Tongue (tissue), 2 donors: ENCODE measurements around the gene OPN1SW. TPM values are rescaled to one million over a fixed set of nuclear protein-coding genes. Genes with fewer than 3 reads are reported as not detected.

Source experiments
- DNase-seq: peaks from one replicate; pipeline ENCODE4 v3.0.0-alpha.2; 2015
- total RNA-seq: library from RNA; depleted of rRNA; stranded (reverse); fragments of >200 nt; gene quantifications from one replicate; pipeline ENCODE4 v1.2.3, GENCODE V29; 2014

The OPN1SW gene
- total RNA-seq, 1 donor from 2014 or later = not detected

DNA sequence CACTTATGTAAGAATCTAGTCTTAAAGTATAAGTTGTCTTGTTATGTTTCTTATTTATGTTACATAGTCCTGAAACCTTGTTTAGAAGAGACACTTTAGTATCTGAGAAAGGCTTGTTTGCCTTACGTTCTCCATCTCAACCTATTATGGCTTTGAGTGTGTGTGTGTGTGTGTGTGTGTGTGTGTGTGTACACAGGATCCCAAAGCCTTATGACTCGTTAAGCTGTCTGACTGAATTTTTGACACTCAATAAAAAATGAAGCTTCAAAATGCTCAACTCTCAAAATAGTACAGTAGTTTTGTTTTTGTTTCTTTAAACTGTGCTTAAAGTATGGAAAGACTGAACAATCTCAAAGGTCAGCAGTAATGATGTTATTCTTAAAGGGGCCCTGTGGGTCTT is 18.4 kb downstream of the OPN1SW start:
- DNase-seq = no peak

DNA sequence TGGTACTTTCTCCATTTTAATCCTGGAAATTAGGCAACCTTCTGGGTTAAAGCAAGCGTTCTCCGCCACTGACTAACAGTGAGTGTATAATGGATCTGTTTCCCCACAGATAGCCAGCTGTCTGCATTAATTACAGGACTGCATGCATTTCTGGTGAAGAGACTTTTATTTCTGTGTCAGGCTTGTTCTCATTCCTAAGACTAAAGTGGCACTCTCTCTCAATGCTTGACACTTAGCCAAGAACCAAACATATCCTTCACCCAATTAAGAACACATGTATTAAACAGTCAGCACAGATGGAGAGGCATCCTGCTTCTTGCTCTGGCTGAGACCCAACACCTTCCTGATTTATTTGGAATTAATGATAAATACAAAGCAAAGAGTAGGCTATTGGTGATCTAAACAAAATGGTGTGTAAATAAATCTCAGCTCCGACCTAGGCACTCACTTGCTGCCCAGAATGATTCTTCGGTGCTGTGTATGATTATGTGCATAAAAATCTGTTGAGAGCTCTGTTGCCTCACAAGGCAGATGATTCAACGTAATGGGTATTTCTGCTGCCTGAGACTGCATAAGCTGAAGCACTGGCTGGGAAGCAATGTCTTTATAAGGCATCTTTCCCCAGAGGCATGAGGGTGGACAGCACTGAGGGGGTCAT is 19.6 kb downstream of the OPN1SW start:
- peak; percentile 87 for DNase-seq

DNA sequence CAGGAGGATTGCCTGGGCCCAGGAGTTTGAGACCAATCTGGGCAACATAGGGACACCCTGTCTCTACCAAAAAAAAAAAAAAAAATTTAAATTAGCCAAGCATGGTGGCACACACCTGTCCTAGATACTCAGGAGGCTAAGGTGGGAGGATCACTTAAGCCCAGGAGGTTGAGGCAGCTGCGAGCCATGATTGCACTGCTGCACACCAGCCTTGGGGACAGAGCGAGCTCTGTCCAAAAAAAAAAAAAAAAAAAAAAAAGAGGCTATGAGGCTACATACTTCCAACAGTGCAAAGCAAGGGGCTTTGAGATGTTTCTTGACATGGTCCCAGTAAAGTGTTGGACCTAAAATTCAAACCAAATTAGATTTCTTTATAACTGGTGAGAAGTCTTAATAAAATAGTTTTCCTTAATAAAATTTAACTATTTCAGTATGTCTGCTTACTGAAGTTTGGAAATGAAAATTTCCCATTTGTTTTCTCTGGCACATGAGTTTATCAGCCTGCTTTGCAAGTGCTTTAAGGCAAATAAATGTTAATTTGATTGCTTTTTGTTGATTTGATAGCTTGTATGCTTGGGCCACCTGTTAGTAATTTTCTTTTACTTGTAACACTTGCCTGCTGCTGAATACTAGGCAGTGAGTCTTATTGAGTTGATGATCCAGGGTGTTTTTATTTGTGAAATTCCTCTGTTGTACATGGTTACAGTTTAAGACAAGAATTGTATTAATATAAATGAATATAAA is 20.3 kb downstream of the OPN1SW start:
- peak; percentile 47 for DNase-seq

DNA sequence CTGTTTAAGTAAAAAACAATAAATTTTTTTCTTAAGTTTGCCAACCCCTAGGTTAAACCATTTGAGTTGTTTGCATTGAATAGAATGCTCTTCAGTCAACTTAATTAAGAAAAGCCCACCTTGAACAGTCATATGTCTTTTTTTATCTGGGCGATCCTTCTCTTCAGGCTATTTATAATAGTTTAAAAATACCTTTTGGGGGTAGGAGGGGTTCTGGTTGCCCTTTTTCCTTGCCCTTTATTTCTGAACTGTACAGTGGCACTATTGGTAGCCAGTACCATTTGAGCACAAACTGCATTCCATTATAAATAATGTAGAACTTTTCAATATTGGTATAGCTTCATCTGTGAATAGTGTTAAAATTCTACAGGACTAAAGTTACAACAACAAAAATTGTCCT is 23.3 kb downstream of the OPN1SW start:
- DNase-seq = no peak

DNA sequence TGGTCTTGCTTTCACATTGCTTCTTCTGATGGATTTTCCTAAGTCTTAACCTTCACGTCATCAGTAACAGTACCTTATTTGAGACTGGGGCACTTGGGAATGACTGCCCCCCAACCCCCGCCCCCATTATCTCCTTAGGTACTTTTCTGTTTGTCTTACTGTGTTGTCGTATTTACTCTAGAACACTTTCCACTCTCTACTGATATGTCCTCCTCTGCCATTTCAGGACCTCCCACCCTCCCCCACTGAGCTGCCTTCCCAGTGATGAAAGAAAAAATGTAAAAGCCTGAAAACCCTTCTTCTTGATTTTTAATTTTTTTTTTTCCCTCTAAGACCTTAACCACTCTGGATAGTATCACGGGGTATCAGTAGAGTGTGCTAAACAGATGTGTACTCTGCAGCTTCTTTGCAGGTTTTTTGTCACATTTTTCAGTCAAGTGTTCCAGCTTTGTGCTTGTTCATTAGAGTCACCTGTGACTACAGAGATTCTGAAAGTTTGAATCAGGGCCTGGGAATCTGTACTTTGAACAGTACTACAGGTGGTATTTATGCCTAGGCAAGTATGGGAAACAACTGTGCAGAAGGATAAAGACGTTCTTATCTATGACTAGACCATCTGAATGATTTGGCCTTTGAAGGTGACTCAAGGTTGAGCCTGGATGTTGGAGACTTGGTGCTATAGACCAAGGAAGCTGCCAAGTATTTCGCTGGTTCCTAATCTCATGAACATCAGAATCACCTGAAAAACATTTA is 28.1 kb downstream of the OPN1SW start:
- no peak for DNase-seq

DNA sequence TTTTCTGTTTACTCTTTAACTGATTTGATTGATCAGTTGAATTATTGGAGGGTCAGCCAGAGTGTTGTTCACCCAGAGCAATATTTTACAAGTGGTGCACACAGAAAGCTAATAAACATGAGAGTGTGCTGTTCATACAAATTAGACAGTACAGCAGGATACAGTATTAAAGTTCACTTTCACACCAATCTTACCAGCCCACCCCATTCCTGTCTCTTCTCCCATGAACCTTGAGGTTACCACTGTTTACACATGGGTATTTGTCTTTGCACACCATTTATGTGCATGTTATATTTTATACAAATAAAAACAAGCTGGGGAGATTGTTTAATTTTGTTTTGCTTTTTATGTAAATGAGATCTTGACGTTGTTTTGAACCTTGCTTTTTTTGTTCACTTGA is 29.9 kb downstream of the OPN1SW start:
- no peak for DNase-seq

DNA sequence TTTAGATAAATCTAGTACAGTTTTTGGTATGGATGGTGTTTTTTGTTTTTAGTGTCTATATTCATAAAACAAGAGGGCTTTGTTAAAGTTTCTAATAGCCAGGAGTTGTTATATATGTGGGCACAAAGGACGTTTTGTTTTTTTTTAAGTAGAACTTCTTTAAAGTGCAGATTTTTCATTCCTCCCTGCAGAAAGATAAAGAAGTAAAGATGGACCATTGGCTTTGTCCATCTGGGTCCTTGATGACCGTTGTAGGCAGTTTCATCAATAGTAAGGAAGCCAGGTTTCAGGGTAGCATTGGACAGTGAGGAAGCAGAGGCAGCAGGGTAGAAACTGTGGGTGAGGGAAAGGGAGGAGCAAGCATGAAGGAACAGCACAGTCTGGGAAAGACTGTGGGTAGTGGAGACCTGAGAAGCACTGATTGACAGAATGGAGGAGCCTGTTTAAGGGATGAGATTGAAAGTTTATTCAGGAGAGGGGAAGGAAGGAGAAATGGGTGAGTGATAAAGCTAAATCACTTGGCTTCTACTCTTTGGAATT is 31.2 kb downstream of the OPN1SW start:
- DNase-seq = no peak

DNA sequence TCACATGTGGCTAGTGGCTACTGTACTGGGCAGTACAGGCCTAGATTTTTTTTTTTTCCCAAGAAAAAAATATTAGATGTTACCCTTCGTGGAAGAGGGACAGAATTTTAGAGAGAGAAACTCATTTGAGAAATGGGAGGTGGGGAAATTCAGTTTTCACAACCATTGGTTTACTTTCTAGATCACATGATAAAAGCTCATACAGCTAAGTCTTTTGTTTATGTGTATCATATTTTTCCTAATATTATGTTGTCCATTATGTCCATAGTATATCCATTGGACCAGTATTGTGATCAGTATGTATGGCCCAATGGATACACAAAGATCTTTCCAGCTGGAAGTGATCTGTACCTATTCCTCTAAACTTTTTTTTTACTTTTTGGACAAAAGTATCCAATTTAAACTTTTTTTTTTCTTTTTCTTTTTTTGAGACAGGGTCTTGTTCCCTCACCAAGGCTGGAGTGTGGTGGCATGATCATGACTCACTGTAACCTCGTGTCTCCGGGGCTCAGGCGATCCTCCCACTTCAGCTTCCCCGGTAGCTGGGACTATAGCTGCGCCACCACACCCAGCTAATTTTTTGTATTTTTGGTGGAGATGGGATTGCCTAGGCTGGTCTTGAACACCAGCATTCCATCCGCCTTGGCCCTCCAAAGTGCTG is 32.4 kb downstream of the OPN1SW start:
- DNase-seq = no peak

DNA sequence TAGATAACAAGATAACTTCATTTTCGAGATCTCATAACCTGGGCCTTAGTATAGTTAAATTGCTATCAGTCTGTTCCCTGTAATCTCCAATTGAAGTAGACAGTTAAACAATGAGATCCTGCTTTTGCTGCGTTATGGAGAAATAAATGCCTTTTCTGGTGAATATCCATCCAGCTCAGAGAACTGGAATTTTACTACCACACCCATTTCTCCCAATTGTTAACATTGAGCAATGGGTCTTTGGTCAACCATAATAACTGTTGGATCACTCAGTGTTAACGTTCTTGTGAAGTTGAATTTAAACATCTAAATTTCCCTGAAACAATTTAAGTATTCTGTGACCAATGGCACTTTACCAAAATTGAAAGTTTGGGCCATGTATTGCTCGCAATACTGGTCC is 33.4 kb downstream of the OPN1SW start:
- DNase-seq = no peak

DNA sequence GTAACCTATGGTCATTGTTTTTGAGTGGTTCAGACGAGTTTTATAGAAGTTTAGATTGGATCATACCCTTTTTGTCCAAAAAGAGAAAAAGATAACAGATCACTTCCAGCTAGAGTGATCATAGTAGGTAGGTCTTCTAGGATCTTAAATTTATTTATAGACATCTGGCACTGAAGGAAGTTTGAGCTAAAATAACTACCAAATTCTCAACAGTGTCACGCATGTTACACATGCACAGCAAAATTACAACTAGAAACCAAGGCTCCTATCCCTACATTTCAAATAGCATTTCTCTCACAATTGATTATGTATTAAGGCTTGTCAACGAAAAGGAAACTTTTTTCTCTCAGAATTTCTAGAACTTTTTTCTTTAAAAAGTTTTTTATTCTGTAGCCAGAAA is 34.1 kb downstream of the OPN1SW start:
- no peak for DNase-seq

DNA sequence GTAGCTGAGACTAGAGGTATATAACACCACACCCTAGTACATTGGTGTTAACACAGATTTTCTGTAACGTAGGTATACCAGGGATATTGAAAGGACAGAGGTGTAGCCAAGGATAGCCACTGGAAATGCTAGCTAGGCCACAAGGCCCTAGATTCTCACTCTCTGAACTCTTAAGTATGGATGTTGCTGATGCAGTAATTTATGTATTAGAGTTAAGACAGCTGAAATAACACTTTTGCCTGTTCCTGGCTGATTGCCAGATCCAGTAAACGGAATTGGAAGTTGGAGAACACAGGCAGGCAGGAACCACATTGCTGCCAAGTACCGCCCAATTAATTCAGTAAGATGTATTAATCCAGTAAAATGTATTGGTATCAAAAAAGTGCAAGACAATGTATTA is 34.6 kb downstream of the OPN1SW start:
- DNase-seq = peak; percentile 38

DNA sequence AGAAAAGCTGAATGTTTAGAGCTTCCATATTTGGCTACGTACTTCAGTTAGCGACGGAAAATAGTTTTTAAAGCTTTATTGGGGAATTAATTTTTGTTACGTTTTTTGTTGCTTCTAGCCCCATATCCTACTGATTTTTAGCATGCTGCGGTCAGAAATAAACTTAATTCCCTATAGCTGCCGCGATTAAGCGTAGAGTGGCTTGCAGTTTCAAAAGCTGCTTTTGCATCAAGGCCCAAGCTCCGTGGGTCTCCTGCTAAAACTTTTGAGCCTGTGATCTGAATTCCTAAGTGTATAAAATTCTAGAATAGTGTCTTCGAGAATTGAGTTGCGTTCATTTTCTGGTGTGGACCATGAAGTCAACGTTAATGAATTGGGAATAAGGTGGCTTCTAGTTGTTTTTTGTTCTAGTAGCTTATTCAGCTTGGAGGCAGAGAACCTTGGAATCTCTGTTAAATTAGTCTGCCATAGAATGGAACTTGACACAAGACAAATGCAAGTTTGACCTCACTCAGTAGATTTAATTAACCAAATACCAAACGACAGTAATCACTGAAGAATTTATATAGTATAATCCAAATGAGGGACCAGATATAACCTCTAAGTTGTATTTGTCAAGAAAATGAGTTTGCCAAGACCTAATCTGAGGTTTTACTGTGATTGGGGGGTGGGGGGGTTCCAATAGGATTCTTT is 35.5 kb downstream of the OPN1SW start:
- no peak for DNase-seq

DNA sequence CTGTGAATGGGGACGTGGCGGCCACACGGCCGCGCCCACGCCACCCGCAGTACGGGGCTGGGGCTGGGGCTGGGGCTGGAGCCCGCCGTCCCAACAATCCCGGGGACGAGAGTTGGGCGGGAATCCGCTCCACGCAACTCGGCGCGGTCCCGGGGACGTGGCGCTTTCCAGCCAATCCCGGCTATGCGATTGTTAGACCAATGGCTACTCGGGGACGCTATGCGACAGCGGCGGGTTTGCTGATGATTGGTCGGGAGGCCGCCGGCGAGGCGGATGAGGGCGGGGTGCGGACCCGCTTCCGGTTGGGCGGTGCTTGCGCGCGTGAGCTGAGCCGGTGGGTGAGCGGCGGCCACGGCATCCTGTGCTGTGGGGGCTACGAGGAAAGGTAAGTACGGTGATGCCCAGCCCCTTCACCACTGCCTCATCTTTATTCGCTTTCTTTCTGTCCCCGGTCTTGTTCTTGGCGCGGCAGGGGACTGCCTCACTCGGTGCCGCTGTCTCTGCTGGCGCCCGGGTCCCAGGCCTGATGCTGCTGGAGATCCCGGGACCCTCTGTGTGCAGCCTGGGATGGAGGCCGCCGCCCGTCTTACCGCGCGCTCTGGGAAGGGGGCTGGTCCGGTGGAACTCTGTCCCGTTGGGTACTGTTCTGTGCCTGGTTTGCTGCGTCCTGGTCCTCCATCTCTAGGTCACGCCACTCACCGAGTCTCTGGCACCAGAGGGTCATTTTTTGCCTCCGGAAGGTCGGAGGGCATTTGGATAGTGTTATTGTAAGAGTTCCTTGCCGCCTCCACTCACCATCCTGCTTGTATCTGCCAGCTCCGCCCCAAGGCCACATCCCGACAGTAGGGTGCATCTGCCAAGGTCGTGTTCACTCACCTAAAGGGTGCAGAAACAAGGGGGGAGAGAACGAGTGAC is 36.3 kb downstream of the OPN1SW start, which contains the start of gene CALU:
Gene CALU, plus strand, starts transcription at position 312 of the 915 bp plus-strand sequence. CDS start 9,225 bp downstream, outside the sequence.
- DNase-seq = peak; percentile 99

DNA sequence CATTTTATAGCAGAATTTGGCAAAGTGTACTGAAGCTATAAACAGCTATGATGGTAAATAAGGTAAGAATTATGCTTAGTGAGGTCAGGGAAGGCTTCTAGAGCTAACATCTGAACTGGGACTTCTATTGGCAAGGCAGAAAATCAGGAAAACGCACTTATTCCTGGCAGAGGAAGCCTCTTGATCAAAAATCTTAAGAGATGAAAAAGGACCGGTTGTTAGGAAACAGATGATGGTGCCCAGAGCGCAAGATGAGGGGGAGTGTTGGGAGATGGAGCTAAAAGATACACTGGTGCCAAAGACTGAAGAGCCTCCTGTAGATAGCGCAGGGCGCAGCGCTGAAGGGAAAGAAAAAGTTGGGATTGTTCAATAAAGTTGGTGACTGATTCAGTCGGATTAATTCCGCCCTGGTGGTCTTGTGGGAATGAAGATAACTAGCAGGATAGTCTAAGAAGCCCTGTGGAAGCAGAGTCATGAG is 37.0 kb downstream of the OPN1SW start:
- DNase-seq = no peak

DNA sequence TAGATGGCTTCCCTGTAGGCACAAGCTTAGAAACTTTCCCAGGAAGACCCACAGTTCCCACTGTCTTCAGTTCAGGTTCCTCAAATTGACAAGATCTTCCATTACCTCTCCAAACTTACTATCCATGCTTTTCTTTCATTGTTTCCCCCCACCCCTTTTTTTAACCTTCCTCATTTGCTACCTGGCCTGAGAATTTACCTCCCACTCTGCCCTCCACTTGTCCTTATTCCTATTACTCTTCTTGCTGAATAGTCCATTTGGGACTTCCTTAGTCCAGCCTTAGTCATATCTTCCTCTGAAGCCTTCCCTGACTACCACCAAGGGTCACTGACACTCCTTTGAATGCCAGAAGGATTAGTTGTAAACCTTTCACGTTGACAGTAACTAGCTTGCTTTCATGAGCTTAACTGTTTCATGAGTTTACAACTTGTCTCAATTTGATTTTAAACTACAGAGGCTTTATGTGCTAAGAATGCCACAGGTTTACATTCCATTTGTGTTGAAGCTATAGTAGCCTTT is 37.7 kb downstream of the OPN1SW start:
- no peak for DNase-seq

DNA sequence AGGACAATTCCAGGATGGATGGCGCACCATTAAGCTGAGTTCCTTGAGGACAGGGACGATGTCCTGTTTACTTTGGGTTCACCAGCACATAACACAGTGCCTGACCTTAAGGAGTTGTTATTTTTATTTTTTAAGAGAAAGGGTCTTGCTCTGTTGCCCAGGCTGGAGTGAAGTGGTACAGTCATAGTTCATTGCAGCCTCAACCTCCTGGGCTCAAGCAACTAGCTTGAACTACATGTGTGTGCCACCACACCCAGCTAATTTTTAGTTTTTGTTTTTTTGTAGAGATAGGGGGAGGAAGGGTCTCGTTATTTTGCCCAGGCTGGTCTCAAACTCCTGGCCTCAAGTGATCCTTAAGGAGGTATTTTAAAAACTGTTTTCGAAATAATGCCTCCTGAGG is 38.2 kb downstream of the OPN1SW start:
- no peak for DNase-seq

DNA sequence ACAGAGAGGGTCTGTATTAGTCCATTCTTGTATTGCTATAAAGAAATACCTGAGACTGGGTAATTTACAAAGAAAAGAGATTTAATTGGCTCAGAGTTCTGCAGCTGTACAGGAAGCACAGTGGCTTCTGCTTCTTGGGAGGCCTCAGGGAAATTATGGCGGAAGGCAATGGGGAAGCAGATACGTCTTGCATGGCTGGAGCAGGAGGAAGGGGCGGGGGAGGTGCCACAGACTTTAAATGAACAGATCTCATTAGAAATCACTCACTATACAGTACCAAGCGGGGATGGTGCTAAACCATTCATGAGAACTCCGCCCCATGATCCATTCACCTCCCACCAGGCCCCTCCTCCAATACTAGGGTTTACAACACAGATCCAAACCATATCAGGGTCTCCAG is 40.2 kb downstream of the OPN1SW start:
- DNase-seq = no peak

DNA sequence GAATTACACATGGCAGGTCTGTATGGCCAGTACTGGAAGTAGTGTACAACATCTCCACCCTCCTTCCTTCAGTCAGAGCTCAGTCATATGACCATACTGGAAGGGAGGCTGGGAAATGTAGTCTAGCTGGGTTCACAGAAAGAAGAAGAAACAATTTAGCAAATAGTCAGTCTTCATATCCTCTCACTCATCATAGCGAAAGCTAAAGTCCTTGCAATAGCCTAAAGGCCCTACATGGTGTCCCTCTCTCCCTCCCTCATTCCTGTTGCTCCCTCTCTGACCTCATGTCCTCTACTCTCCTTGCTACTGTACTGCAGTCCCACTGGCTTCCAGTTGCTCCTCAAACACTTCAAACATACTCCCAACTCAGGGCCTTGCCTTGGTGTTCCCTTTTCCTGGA is 40.7 kb downstream of the OPN1SW start:
- DNase-seq = no peak

DNA sequence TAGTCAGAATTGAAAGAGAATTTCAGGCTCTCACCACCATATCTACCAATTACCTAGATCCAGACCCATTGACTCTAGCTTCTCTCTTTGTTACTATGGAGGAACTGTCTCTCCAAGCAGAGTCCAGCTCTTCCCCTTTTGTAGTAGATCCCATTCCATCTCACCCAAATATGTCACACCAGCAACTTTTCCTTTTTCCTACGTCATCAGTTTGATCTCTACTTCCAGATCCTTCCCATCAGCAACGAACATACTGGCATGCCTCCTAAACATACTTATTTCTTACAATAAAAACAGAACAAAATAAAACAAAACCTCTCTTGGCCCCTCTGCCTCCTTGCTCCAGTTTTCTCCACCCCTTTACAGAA is 42.3 kb downstream of the OPN1SW start:
- DNase-seq = no peak
